GM19468 (cell line): ENCODE measurements around the gene HNRNPC.
"Not testable (repeated sequence)": the region's sequence is repeated elsewhere in the genome, so short reads cannot be mapped to it uniquely, and the experiment has no call there.

Experiments used
- ATAC-seq: cut with Tn5 transposase; IDR thresholded peaks from one replicate; pipeline ENCODE4 v1.9.1; 2021; ENCODE audit warnings: mild to moderate bottlenecking, moderate library complexity, moderate number of reproducible peaks; ENCODE audit not compliant: unreplicated experiment; ENCODE audit errors: extremely low read depth

HNRNPC gene

GRCh38 chr14:21248739-21249411 is 20.4 kb downstream of the HNRNPC start:
- no peak for ATAC-seq

GRCh38 chr14:21248338-21248737 is 20.9 kb downstream of the HNRNPC start:
- no peak for ATAC-seq

GRCh38 chr14:21245813-21246212 is 23.4 kb downstream of the HNRNPC start:
- no peak for ATAC-seq

GRCh38 chr14:21244544-21244943 is 24.7 kb downstream of the HNRNPC start:
- no peak for ATAC-seq

- no peak for ATAC-seq
These were observed 27.9 kb downstream of the HNRNPC start for GRCh38 chr14:21241218-21241819.

- ATAC-seq: no peak
These were observed 28.8 kb downstream of the HNRNPC start for GRCh38 chr14:21240417-21240816.

- ATAC-seq: no peak
These were observed 30.3 kb downstream of the HNRNPC start for GRCh38 chr14:21238823-21239518.

- ATAC-seq: no peak
These were observed 32.1 kb downstream of the HNRNPC start for GRCh38 chr14:21236948-21237797.

GRCh38 chr14:21234112-21234511 is 35.1 kb downstream of the HNRNPC start:
- no peak for ATAC-seq

GRCh38 chr14:21233457-21234076 is 35.7 kb downstream of the HNRNPC start:
- no peak for ATAC-seq

GRCh38 chr14:21231020-21231652 is 38.1 kb downstream of the HNRNPC start:
- no peak for ATAC-seq

GRCh38 chr14:21229821-21230220 is 39.4 kb downstream of the HNRNPC start:
- no peak for ATAC-seq

GRCh38 chr14:21227981-21228380 is 41.3 kb downstream of the HNRNPC start:
- no peak for ATAC-seq

GRCh38 chr14:21227150-21227549 is 42.1 kb downstream of the HNRNPC start:
- ATAC-seq: no peak

GRCh38 chr14:21226467-21226866 is 42.8 kb downstream of the HNRNPC start:
- no peak for ATAC-seq

- not testable (repeated sequence) for ATAC-seq
These were observed 44.1 kb downstream of the HNRNPC start for GRCh38 chr14:21225164-21225563.

- no peak for ATAC-seq
These were observed 48.3 kb downstream of the HNRNPC start for GRCh38 chr14:21220874-21221477.

GRCh38 chr14:21219561-21220111 is 49.6 kb downstream of the HNRNPC start:
- no peak for ATAC-seq

GRCh38 chr14:21219120-21219519 is 50.1 kb downstream of the HNRNPC start:
- ATAC-seq: no peak
